ENCODE measurements around the gene GSTA4.

- TF ChIP-seq CTCF (IDR thresholded peaks at IDR 0.05): no peak
- no peak for TF ChIP-seq POLR2A (IDR thresholded peaks at IDR 0.05)
- no peak for TF ChIP-seq EP300 (IDR thresholded peaks at IDR 0.05)
Observed at GRCh38 chr6:52982680-52983079, 12.4 kb downstream of the GSTA4 start.
